MCF 10A (cell line): Measurements from ENCODE around the gene PDE7B. TPM values are rescaled to one million over a fixed set of nuclear protein-coding genes. Genes with fewer than 3 reads are reported as not detected.

Experiments used
- BruUV-seq: library from RNA; stranded (reverse); fragments of 400-500 nt; replicated peaks from 2 replicates; lab custom pipeline; 2021; lab: Mats Ljungman, UMichigan
- CTCF ChIA-PET: fragments of 300-600 bp; sonication (Branson Sonifier 250); formaldehyde crosslinking; extraction: SDS; loops from one replicate; lab custom pipeline; 2021; ENCODE audit warnings: antibody characterized with exemption, inconsistent platforms; lab: Yijun Ruan, JAX
- POLR2A ChIA-PET: fragments of 300-600, 350-650 bp; sonication (Branson Sonifier 250); formaldehyde crosslinking; extraction: SDS; loops from one replicate; lab custom pipeline; 2020; ENCODE audit warnings: antibody characterized with exemption, inconsistent platforms; lab: Yijun Ruan, JAX
- DNase-seq: peaks from one replicate; pipeline ENCODE4 v3.0.0-alpha.2; 2018; ENCODE audit not compliant: unreplicated experiment
- H3K27ac Mint-ChIP-seq: one replicate; pipeline ENCODE4 v1.8.0; 2022; ENCODE audit warnings: mild to moderate bottlenecking, low read depth, mixed read lengths; ENCODE audit not compliant: unreplicated experiment
- H3K27me3 Mint-ChIP-seq: one replicate; pipeline ENCODE4 v1.8.0; 2022; ENCODE audit warnings: mixed read lengths; ENCODE audit not compliant: insufficient read depth, unreplicated experiment
- H3K36me3 Mint-ChIP-seq: one replicate; pipeline ENCODE4 v1.8.0; 2022; ENCODE audit warnings: mild to moderate bottlenecking, moderate library complexity, mixed read lengths; ENCODE audit not compliant: insufficient read depth, unreplicated experiment
- H3K4me1 Mint-ChIP-seq: one replicate; pipeline ENCODE4 v1.8.0; 2022; ENCODE audit warnings: mixed read lengths; ENCODE audit not compliant: insufficient read depth, unreplicated experiment
- H3K4me3 Mint-ChIP-seq: one replicate; pipeline ENCODE4 v1.8.0; 2022; ENCODE audit warnings: mild to moderate bottlenecking, moderate library complexity, mixed read lengths; ENCODE audit not compliant: unreplicated experiment
- H3K9me3 Mint-ChIP-seq: one replicate; pipeline ENCODE4 v1.8.0; 2022; ENCODE audit warnings: mixed read lengths; ENCODE audit not compliant: unreplicated experiment
- CTCF ChIP-seq: fragments of 200-600 bp; IDR thresholded peaks from one replicate; pipeline ENCODE4 v1.8.0; 2022; ENCODE audit warnings: antibody characterized with exemption, mild to moderate bottlenecking; ENCODE audit not compliant: unreplicated experiment
- intact Hi-C: fragments of 100-400 bp; cut with micrococcal nuclease; formaldehyde crosslinking; loops from 2 replicates; pipeline ENCODE4 v1.14.1; 2022
- total RNA-seq: library from RNA; stranded (reverse); gene quantifications from 2 replicates; pipeline ENCODE4 v1.2.3, GENCODE V29; 2022

The PDE7B gene
- total RNA-seq, 1 experiment from 2014 or later = 1.4 TPM

- Mint-ChIP-seq H3K9me3 (no peaks in the 10 kb centered on the region), H3K4me3 (no peak overlapping the region), H3K27me3 (no peaks in the 10 kb centered on the region), H3K4me1 (peaks cover 19% of the 10 kb centered on the region), H3K36me3 (no peaks in the 10 kb centered on the region), H3K27ac (peak overlapping the region; percentile 53)
- CTCF ChIA-PET = interaction anchor here (0.9 to 1.2 kb wide), 2 partner anchors 88 to 399 kb away, joined by 3 to 4 read pairs; no protein-coding TSS in a partner anchor
- no TSS peak for BruUV-seq
- peak; percentile 73 for DNase-seq
- intact Hi-C loops = no loop called here
- POLR2A ChIA-PET = interaction anchor here (0.9 to 2.7 kb wide), 2 partner anchors 22 to 419 kb away, joined by 3 to 10 read pairs; partner anchors contain the start of gene MTFR2
- TF ChIP-seq CTCF = no peak
Measured at GRCh38 chr6:135831016-135831415, 20.5 kb upstream of the PDE7B start.

DNA sequence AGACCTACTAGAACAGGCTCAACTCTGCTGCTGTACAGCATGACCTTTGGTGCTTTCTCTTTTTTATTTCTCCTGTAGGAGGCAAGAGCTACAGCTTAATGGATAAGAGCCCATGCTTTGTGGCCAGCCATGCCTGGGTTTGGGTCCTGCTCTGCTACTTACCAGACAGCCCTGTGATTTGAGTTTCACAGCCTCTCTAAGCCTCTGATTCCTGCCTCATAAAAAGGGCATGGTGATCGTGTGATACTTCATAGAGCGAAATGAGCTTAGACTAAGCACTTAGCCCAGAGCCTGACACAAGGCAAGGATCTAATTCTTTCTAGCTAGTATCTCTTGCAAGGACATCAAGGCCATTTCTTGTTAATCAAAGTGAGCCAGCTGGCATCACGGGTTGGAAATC is 19.3 kb upstream of the PDE7B start:
- no TSS peak for BruUV-seq
- Mint-ChIP-seq H3K36me3 (no peaks in the 10 kb centered on the region), H3K9me3 (no peaks in the 10 kb centered on the region), H3K4me3 (no peak overlapping the region), H3K4me1 (peaks cover 19% of the 10 kb centered on the region), H3K27me3 (no peaks in the 10 kb centered on the region), H3K27ac (peak overlapping the region; percentile 53)
- no peak for TF ChIP-seq CTCF
- POLR2A ChIA-PET = interaction anchor here (2.7 kb wide), 1 partner anchor 21 kb away, joined by 10 read pairs; no protein-coding TSS in a partner anchor
- DNase-seq = no peak
- intact Hi-C loops = no loop called here
- CTCF ChIA-PET = interaction anchor here (0.6 to 1.2 kb wide), 3 partner anchors 13 to 89 kb away, joined by 3 read pairs; no protein-coding TSS in a partner anchor

DNA sequence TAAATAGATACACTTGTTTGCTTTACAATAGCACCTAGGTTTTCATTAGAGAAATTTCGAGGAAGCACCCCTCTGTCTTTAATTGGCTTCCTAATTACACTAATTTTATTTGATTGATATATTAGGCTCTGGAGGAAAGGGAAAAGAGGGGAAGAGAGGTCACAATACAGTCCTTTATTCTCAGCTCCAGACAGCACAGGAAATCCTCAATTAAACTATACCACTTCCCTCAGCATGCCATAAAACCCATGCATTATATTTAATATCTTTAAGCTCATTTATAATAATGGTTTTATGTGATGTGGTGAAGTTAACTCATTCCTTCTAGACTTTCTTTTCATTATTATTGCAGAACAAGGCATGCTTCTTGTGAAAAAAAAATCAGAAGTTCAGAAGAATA is 17.7 kb upstream of the PDE7B start:
- POLR2A ChIA-PET = interaction anchor here (0.9 kb wide), 1 partner anchor 18 kb away, joined by 3 read pairs; the partner anchor contains the start of gene PDE7B
- Mint-ChIP-seq H3K27me3 (no peaks in the 10 kb centered on the region), H3K4me1 (peaks cover 19% of the 10 kb centered on the region), H3K9me3 (no peaks in the 10 kb centered on the region), H3K4me3 (no peak overlapping the region), H3K36me3 (no peaks in the 10 kb centered on the region), H3K27ac (no peak overlapping the region)
- TF ChIP-seq CTCF = no peak
- DNase-seq = no peak
- no TSS peak for BruUV-seq
- CTCF ChIA-PET = interaction anchor here (0.6 to 1.0 kb wide), 3 partner anchors 68 to 384 kb away, joined by 3 to 4 read pairs (median 4); no protein-coding TSS in a partner anchor
- intact Hi-C loops = no loop called here

- ChIA-PET POLR2A (no interaction called here), CTCF (no interaction called here)
- Mint-ChIP-seq H3K4me1 (no peaks in the 10 kb centered on the region), H3K9me3 (peaks cover 4% of the 10 kb centered on the region), H3K27me3 (no peaks in the 10 kb centered on the region), H3K4me3 (no peak overlapping the region), H3K36me3 (no peaks in the 10 kb centered on the region), H3K27ac (no peak overlapping the region)
- TF ChIP-seq CTCF = no peak
- intact Hi-C loops = no loop called here
- DNase-seq = no peak
- BruUV-seq = no TSS peak
Measured at GRCh38 chr6:135837735-135838449, 13.6 kb upstream of the PDE7B start.
